ENCODE data around the gene RBP5. TPM values are rescaled to one million over a fixed set of nuclear protein-coding genes. Genes with fewer than 3 reads are reported as not detected.

The RBP5 gene
- total and polyA plus RNA-seq, 7 donors = 0.71 to 30.9 (median 4.0) TPM; not detected in 3

GRCh38 chr12:7092229-7092985 is 36.3 kb downstream of the RBP5 start, which contains the start of gene C1R:
Gene C1R (minus strand): TSS chr12:7092445. CDS start chr12:7092388, 57 bp downstream.
- peaks cover 0 to 35% (median 33%) of the 10 kb centered on the region in 4 donors for H3K4me1 ChIP-seq
- intact Hi-C loops (cut with DNase I) = loop anchor here (1.0 to 2.0 kb wide), 2 partner anchors 16 to 32 kb away; partner anchors contain the start of genes C1RL and C1S
- TF ChIP-seq CTCF (IDR thresholded peaks at IDR 0.05) = peak; percentile 86 to 91 (median 91)
- TF ChIP-seq POLR2A (IDR thresholded peaks at IDR 0.05) = no peak
- peak in 1 of 4 donors; percentile 13 for TF ChIP-seq EP300 (IDR thresholded peaks at IDR 0.05)
- peak; percentile 75 to 82 (median 78) for TF ChIP-seq POLR2AphosphoS5 (IDR thresholded peaks at IDR 0.05)
- no peaks in the 10 kb centered on the region for H3K9me3 ChIP-seq
- peak within 1 kb of the TSS; percentile 47 to 57 (median 54) for H3K4me3 ChIP-seq
- H3K27me3 ChIP-seq = no peaks in the 10 kb centered on the region
- DNase-seq = peak; percentile 95
- peak within 1 kb of the TSS; percentile 77 to 85 (median 80) for H3K27ac ChIP-seq
- H3K36me3 ChIP-seq = peaks cover 0 to 23% (median 7%) of the 10 kb centered on the region in 4 donors
- 6 to 30% methylated on average over 16 of the region's 16 CpGs for WGBS, 2 donors

- WGBS, 2 donors = 38 to 58% methylated on average over 10 of the region's 10 CpGs
- DNase-seq = peak; percentile 87
- H3K36me3 ChIP-seq = peaks cover 0 to 28% (median 7%) of the 10 kb centered on the region in 4 donors
Measured at GRCh38 chr12:7091660-7092228, 36.9 kb downstream of the RBP5 start.

GRCh38 chr12:7091171-7091570 is 37.5 kb downstream of the RBP5 start:
- no peak for TF ChIP-seq CTCF (IDR thresholded peaks at IDR 0.05)
- TF ChIP-seq EP300 (IDR thresholded peaks at IDR 0.05) = no peak
- no peak for TF ChIP-seq POLR2A (IDR thresholded peaks at IDR 0.05)
- no peak for TF ChIP-seq POLR2AphosphoS5 (IDR thresholded peaks at IDR 0.05)
- 84 to 86% methylated on average over 7 of the region's 7 CpGs for WGBS, 2 donors
- Histone ChIP-seq H3K4me1 (peaks cover 0 to 35% (median 33%) of the 10 kb centered on the region in 4 donors), H3K36me3 (peaks cover 1 to 34% (median 7%) of the 10 kb centered on the region in 4 donors), H3K4me3 (peak overlapping the region; percentile 47 to 57 (median 54)), H3K27ac (peak overlapping the region; percentile 77 to 85 (median 80)), H3K27me3 (no peaks in the 10 kb centered on the region), H3K9me3 (no peaks in the 10 kb centered on the region)
- intact Hi-C loops (cut with DNase I) = no loop called here
- no peak for DNase-seq

More at GRCh38 chr12:7091660-7092228, 36.9 kb downstream of the RBP5 start:
- no peaks in the 10 kb centered on the region for H3K27me3 ChIP-seq
- intact Hi-C loops (cut with DNase I) = loop anchor here (1.0 to 2.0 kb wide), 2 partner anchors 17 to 31 kb away; partner anchors contain the start of genes C1RL and C1S
- TF ChIP-seq CTCF (IDR thresholded peaks at IDR 0.05) (no peak), POLR2AphosphoS5 (IDR thresholded peaks at IDR 0.05) (peak in 1 of 4 donors; percentile 32)
- peak overlapping the region; percentile 77 to 85 (median 80) for H3K27ac ChIP-seq
- peak overlapping the region; percentile 47 to 57 (median 54) for H3K4me3 ChIP-seq
- no peaks in the 10 kb centered on the region for H3K9me3 ChIP-seq
- peaks cover 0 to 35% (median 33%) of the 10 kb centered on the region in 4 donors for H3K4me1 ChIP-seq

- Histone ChIP-seq H3K4me3 (peak overlapping the region; percentile 47 to 57 (median 54)), H3K9me3 (no peaks in the 10 kb centered on the region), H3K4me1 (peaks cover 0 to 35% (median 33%) of the 10 kb centered on the region in 4 donors), H3K36me3 (peaks cover 6 to 40% (median 10%) of the 10 kb centered on the region in 4 donors), H3K27ac (peak overlapping the region; percentile 77 to 85 (median 80)), H3K27me3 (no peaks in the 10 kb centered on the region)
- intact Hi-C loops (cut with DNase I) = no loop called here
- 83 to 84% methylated on average over 16 of the region's 16 CpGs for WGBS, 2 donors
- TF ChIP-seq POLR2AphosphoS5 (IDR thresholded peaks at IDR 0.05) = peak in 1 of 4 donors; percentile 50
- TF ChIP-seq EP300 (IDR thresholded peaks at IDR 0.05) = no peak
- no peak for DNase-seq
Measured at GRCh38 chr12:7090222-7090998, 38.3 kb downstream of the RBP5 start.
